GM23248 (cell line): Measurements from ENCODE around the gene TCF4. TPM values are rescaled to one million over a fixed set of nuclear protein-coding genes. Genes with fewer than 3 reads are reported as not detected.

Source experiments
- DNase-seq: peaks from one replicate; pipeline ENCODE4 v3.0.0-alpha.2; 2015
- H2AFZ ChIP-seq: fragments of 200-600 bp; sonication (generic); 2 replicates; pipeline ENCODE4 v1.6.1; 2016; ENCODE audit warnings: antibody characterized with exemption
- H3F3A ChIP-seq: fragments of 200-600 bp; sonication (generic); 2 replicates; pipeline ENCODE4 v1.6.1; 2016; ENCODE audit warnings: mild to moderate bottlenecking, antibody characterized with exemption, mixed run types; ENCODE audit not compliant: insufficient read depth
- H3K27ac ChIP-seq: fragments of 200-600 bp; sonication (generic); 2 replicates; pipeline ENCODE4 v1.5.1; 2016; ENCODE audit warnings: mild to moderate bottlenecking
- H3K27me3 ChIP-seq: fragments of 200-600 bp; sonication (generic); replicated peaks from 2 replicates; pipeline ENCODE4 v1.6.1; 2016; ENCODE audit warnings: mild to moderate bottlenecking; ENCODE audit not compliant: insufficient read depth
- H3K36me3 ChIP-seq: fragments of 200-600 bp; sonication (generic); 2 replicates; pipeline ENCODE4 v1.6.1; 2016; ENCODE audit warnings: low read depth, mild to moderate bottlenecking
- H3K4me1 ChIP-seq: fragments of 200-600 bp; sonication (generic); 2 replicates; pipeline ENCODE4 v1.6.1; 2016; ENCODE audit warnings: mild to moderate bottlenecking; ENCODE audit not compliant: insufficient read depth
- H3K4me2 ChIP-seq: fragments of 200-600 bp; sonication (generic); one replicate; pipeline ENCODE4 v1.6.1; 2016; ENCODE audit warnings: mild to moderate bottlenecking; ENCODE audit not compliant: unreplicated experiment
- H3K4me3 ChIP-seq: fragments of 200-600 bp; sonication (generic); 2 replicates; pipeline ENCODE4 v1.5.1; 2016; ENCODE audit warnings: mild to moderate bottlenecking
- H3K79me2 ChIP-seq: fragments of 200-600 bp; sonication (generic); 2 replicates; pipeline ENCODE4 v1.6.1; 2016; ENCODE audit warnings: mild to moderate bottlenecking; ENCODE audit not compliant: insufficient read depth
- H3K9ac ChIP-seq: fragments of 200-600 bp; sonication (generic); 2 replicates; pipeline ENCODE4 v1.6.1; 2016; ENCODE audit warnings: mild to moderate bottlenecking
- H3K9me2 ChIP-seq: fragments of 200-600 bp; sonication (generic); 2 replicates; pipeline ENCODE4 v1.6.1; 2016; ENCODE audit warnings: mixed run types, mild to moderate bottlenecking, moderate library complexity; ENCODE audit not compliant: insufficient read depth
- H3K9me3 ChIP-seq: fragments of 200-600 bp; sonication (generic); one replicate; pipeline ENCODE4 v1.6.1; 2017; ENCODE audit warnings: low read depth
- H4K20me1 ChIP-seq: fragments of 200-600 bp; sonication (generic); 2 replicates; pipeline ENCODE4 v1.6.0; 2016; ENCODE audit not compliant: insufficient read depth
- EZH2 ChIP-seq: fragments of 200-600 bp; sonication (generic); IDR thresholded peaks from 2 replicates; pipeline ENCODE4 v1.6.1; 2018; ENCODE audit warnings: antibody characterized with exemption, mild to moderate bottlenecking; ENCODE audit not compliant: insufficient read depth, poor library complexity, severe bottlenecking
- EZH2phosphoT487 ChIP-seq: fragments of 200-600 bp; sonication (generic); IDR thresholded peaks from 2 replicates; pipeline ENCODE4 v1.6.1; 2018; ENCODE audit warnings: antibody characterized with exemption, moderate library complexity, mild to moderate bottlenecking, low read depth; ENCODE audit not compliant: insufficient read depth
- WGBS, 2 experiments: methylation state at CpG; one replicate each; pipeline ENCODE4 v1.1.6; 2015 to 2017; ENCODE audit warnings: low lambda C conversion rate in 2 of 2, low coverage in 1 of 2; ENCODE audit errors: missing lambda C conversion rate in 2 of 2; 5-methylcytosine and 5-hydroxymethylcytosine counted together
- in situ Hi-C: fragments of 300-500 bp; cut with MboI; formaldehyde crosslinking; loops from 2 replicates; pipeline ENCODE4 v1.15.0; 2020
- polyA plus RNA-seq: library from polyadenylated mRNA; unstranded; fragments of >200 nt; fragmentation: Nextera tagmentation; extraction: Ambion mirVana; gene quantifications from 2 replicates; pipeline ENCODE4 v1.2.1, GENCODE V29; 2016
- total RNA-seq: library from RNA; depleted of rRNA; stranded (reverse); fragments of >200 nt; shearing (Covaris generic); gene quantifications from 2 replicates; pipeline ENCODE4 v1.2.3, GENCODE V29; 2014

Gene TCF4
- total and polyA plus RNA-seq, 2 experiments from 2014 or later, result 54.5 to 59.3 TPM

DNA sequence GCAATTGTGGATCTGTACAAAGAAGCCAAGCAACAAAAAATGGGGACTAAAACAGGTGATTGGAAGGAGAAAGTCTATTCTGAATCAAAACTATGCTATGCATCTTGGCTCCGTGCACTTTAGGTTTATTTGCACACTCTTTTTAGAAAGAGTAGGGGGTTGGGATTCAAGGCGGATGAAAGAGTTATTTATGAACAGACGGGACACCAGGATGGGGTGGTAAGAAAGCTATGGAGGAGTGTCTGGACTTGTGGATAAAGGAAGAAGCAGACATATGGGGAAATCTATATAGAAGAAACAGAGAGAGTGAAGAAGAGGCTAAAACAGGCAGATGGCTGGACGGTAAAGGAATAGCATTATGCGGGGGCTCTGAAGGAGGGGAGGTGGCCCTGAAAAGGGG is 57.8 kb downstream of the TCF4 start:
- DNase-seq, result no peak
- Histone ChIP-seq H3K79me2 (peaks cover 100% of the 10 kb centered on the region), H3F3A (no peaks in the 10 kb centered on the region), H3K4me1 (peaks cover 8% of the 10 kb centered on the region), H3K4me3 (no peak overlapping the region), H3K4me2 (no peak overlapping the region), H4K20me1 (no peaks in the 10 kb centered on the region), H3K9ac (no peak overlapping the region), H3K27ac (no peak overlapping the region), H3K27me3 (no peaks in the 10 kb centered on the region), H2AFZ (no peak overlapping the region), H3K9me3 (no peaks in the 10 kb centered on the region), H3K36me3 (no peaks in the 10 kb centered on the region), H3K9me2 (no peaks in the 10 kb centered on the region)
- in situ Hi-C loops, result no loop called here
- TF ChIP-seq EZH2phosphoT487 (no peak), EZH2 (no peak)
- WGBS, 2 experiments, result 99% methylated on average over 5 of the region's 5 CpGs

DNA sequence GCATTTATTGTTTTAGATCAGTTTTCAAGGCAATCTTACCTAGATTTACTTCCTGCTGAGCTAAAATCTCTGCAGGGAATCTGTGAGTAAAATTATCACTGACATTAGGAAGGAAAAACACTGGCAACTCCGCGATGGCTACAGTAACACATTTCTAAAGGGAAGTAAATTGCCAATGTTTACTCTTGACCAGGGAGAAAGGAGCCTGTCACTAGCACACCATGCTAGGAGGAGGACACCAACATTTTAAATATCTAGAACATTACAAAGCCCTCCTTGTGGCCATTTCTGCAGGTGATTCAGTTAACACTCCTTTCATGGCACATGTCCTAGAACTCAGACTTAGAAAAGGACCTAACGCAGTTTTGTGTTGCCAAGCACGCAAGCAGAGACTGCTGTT is 58.4 kb downstream of the TCF4 start:
- H3K27ac ChIP-seq, result no peak overlapping the region
- H3K9ac ChIP-seq, result no peak overlapping the region
- TF ChIP-seq EZH2 (no peak), EZH2phosphoT487 (no peak)
- H3K9me3 ChIP-seq, result no peaks in the 10 kb centered on the region
- in situ Hi-C loops, result no loop called here
- no peaks in the 10 kb centered on the region for H3F3A ChIP-seq
- H3K4me3 ChIP-seq, result no peak overlapping the region
- peaks cover 100% of the 10 kb centered on the region for H3K79me2 ChIP-seq
- 77 to 78% methylated on average over 4 of the region's 4 CpGs for WGBS, 2 experiments
- no peak overlapping the region for H2AFZ ChIP-seq
- DNase-seq, result no peak
- no peak overlapping the region for H3K4me2 ChIP-seq
- H3K4me1 ChIP-seq, result peaks cover 6% of the 10 kb centered on the region
- H3K9me2 ChIP-seq, result no peaks in the 10 kb centered on the region
- H3K36me3 ChIP-seq, result no peaks in the 10 kb centered on the region
- no peaks in the 10 kb centered on the region for H4K20me1 ChIP-seq
- H3K27me3 ChIP-seq, result no peaks in the 10 kb centered on the region

DNA sequence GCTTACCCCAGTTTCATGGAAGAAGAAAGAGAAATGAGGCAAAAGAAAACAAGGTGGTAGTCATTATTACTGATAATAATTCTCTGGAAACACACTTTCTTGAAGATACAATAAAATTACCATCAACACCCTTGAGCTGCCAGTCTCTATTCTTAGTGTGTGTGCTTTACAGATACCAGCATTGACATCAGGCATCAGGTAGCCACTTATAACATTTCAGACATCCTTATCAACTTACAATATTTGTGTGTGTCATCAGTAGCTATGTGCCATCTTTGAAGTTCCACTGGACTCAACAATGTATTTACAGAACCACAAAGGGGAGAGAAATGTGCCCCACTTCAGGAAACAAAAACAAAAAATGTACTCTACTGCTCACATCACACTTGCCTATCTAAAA is 62.1 kb downstream of the TCF4 start:
- no peak overlapping the region for H2AFZ ChIP-seq
- H3K9me3 ChIP-seq, result no peaks in the 10 kb centered on the region
- no peaks in the 10 kb centered on the region for H3K9me2 ChIP-seq
- H3K9ac ChIP-seq, result no peak overlapping the region
- H3K4me2 ChIP-seq, result no peak overlapping the region
- DNase-seq, result no peak
- no peak for TF ChIP-seq EZH2phosphoT487
- TF ChIP-seq EZH2, result no peak
- no peaks in the 10 kb centered on the region for H3F3A ChIP-seq
- H3K4me1 ChIP-seq, result no peaks in the 10 kb centered on the region
- H3K4me3 ChIP-seq, result no peak overlapping the region
- H3K79me2 ChIP-seq, result peaks cover 98% of the 10 kb centered on the region
- H3K36me3 ChIP-seq, result no peaks in the 10 kb centered on the region
- in situ Hi-C loops, result no loop called here
- H4K20me1 ChIP-seq, result no peaks in the 10 kb centered on the region
- no peak overlapping the region for H3K27ac ChIP-seq
- H3K27me3 ChIP-seq, result no peaks in the 10 kb centered on the region

DNA sequence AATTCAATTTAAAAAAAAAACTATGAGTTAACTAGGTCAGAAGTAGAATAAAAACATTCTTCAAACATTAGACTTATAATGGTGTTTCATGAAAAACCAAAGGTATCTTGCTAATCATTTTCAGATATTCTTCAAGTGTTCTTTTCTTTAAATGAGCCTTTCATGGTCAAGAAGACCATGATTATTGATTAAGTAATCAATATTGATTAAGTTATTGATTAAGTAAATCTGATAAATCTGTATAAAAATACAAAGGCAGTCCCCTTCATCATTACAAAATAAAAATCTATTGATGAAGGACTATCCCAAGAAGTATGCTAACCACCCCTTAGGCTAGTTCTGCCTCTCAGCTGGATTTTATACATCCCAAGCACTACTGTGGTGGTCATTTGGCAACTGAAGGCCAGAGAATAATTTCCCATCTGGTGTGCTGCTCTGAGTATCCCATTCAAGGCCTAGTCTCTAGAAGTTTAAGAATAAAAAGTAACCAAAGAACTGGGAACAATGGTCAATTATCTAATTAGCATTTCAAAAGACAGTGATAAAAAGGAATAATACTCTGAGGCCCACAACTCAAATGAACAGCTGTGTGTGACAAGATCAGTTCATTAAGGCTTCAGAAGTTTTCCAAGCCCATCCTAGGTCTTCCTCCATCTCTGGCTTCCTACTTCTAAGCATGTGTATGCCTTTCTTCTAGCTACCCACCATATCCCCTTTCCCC is 63.5 kb downstream of the TCF4 start:
- no peaks in the 10 kb centered on the region for H4K20me1 ChIP-seq
- no peak overlapping the region for H3K9ac ChIP-seq
- H3K79me2 ChIP-seq, result peaks cover 98% of the 10 kb centered on the region
- no peak overlapping the region for H3K27ac ChIP-seq
- H3K9me3 ChIP-seq, result no peaks in the 10 kb centered on the region
- H3K4me2 ChIP-seq, result no peak overlapping the region
- H3F3A ChIP-seq, result no peaks in the 10 kb centered on the region
- in situ Hi-C loops, result no loop called here
- DNase-seq, result no peak
- no peaks in the 10 kb centered on the region for H3K36me3 ChIP-seq
- H3K9me2 ChIP-seq, result no peaks in the 10 kb centered on the region
- H2AFZ ChIP-seq, result no peak overlapping the region
- no peaks in the 10 kb centered on the region for H3K27me3 ChIP-seq
- no peaks in the 10 kb centered on the region for H3K4me1 ChIP-seq
- TF ChIP-seq EZH2 (no peak), EZH2phosphoT487 (no peak)
- no peak overlapping the region for H3K4me3 ChIP-seq

DNA sequence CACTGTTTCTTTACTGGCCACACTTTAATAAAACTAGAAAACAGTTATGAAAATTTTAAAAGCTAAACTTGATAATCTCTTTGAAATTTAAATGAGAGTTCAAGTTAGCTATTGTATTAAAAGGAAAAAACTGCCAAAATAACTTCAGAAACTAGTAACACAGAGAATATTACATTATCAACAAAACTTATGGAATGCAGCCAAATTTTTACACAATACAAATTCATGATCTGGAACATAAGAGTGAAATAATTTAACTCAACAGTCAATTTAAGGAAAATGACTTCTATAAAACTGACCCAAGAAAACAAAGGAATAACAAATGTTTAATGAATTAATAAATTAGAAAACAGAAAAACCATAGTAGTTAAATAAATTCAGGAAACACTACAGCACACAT is 65.0 kb downstream of the TCF4 start:
- Histone ChIP-seq H2AFZ (no peak overlapping the region), H3F3A (no peaks in the 10 kb centered on the region), H3K27me3 (no peaks in the 10 kb centered on the region), H3K27ac (no peak overlapping the region), H3K9me3 (no peaks in the 10 kb centered on the region), H3K36me3 (no peaks in the 10 kb centered on the region), H3K4me2 (no peak overlapping the region), H3K9me2 (no peaks in the 10 kb centered on the region), H3K9ac (no peak overlapping the region), H3K4me1 (no peaks in the 10 kb centered on the region), H4K20me1 (no peaks in the 10 kb centered on the region), H3K4me3 (no peak overlapping the region), H3K79me2 (peaks cover 98% of the 10 kb centered on the region)
- no peak for DNase-seq
- in situ Hi-C loops, result no loop called here
- TF ChIP-seq EZH2phosphoT487, result no peak
- no peak for TF ChIP-seq EZH2
